HCT116 (cell line): Measurements from ENCODE around the gene LLGL2. TPM values are rescaled to one million over a fixed set of nuclear protein-coding genes. Genes with fewer than 3 reads are reported as not detected.

ENCODE experiments used
- ATAC-seq: fragments of 200-7000 bp; cut with Tn5 transposase; 2 replicates; pipeline ENCODE4 v1.9.1; 2020; ENCODE audit warnings: mild to moderate bottlenecking, moderate library complexity
- BruUV-seq: library from RNA; stranded (reverse); fragments of 400-500 nt; replicated peaks from 2 replicates; lab custom pipeline; 2021; lab: Mats Ljungman, UMichigan
- CTCF ChIA-PET: fragments of 300-600 bp; sonication (Branson Sonifier 250); formaldehyde crosslinking; loops from one replicate; lab custom pipeline; 2021; ENCODE audit warnings: antibody characterized with exemption; lab: Charles Lee
- POLR2A ChIA-PET: fragments of 300-600, 350-600 bp; sonication (Branson Sonifier 250); formaldehyde crosslinking; loops from one replicate; lab custom pipeline; 2021; ENCODE audit warnings: antibody characterized with exemption; lab: Charles Lee
- RAD21 ChIA-PET, 2 experiments: fragments of 300-600 bp; sonication (Branson Sonifier 250); formaldehyde crosslinking; loops; one replicate each; lab custom pipeline; 2023; ENCODE audit warnings: low total read pairs in 2 of 2; ENCODE audit not compliant: uncharacterized antibody in 2 of 2, unreplicated experiment in 2 of 2, low non-redundant PET in 1 of 2; lab: Charles Lee
- DNase-seq: peaks from one replicate; pipeline ENCODE4 v3.0.0-alpha.2; 2010; ENCODE audit warnings: low read depth, low spot score
- H2AFZ ChIP-seq: fragments of 200-600 bp; shearing (Covaris generic), sonication (generic); 2 replicates; pipeline ENCODE4 v1.6.1; 2017; ENCODE audit warnings: low read depth, mixed run types, mixed read lengths, antibody characterized with exemption, low read length; ENCODE audit not compliant: poor library complexity, severe bottlenecking
- H3K27ac ChIP-seq: 2 replicates; pipeline ENCODE4 v1.5.1; 2012; ENCODE audit warnings: low read depth, low read length
- H3K27me3 ChIP-seq: fragments of 200-600 bp; sonication (generic); 2 replicates; pipeline ENCODE4 v1.6.1; 2016; ENCODE audit warnings: mixed run types, low read length, mixed read lengths; ENCODE audit not compliant: insufficient read depth
- H3K36me3 ChIP-seq, 2 experiments: fragments of 200-500 bp in 1 of 2; fragments of 200-600 bp in 1 of 2; sonication (Bioruptor generic) in 1 of 2; sonication (generic) in 1 of 2; 2 replicates each; pipeline versions ENCODE4 v1.5.1 to v1.6.1; 2014 to 2016; ENCODE audit warnings: low read length in 2 of 2, inconsistent platforms in 1 of 2, mixed read lengths in 1 of 2, mixed run types in 1 of 2; ENCODE audit not compliant: insufficient read depth in 2 of 2, control insufficient read depth in 1 of 2
- H3K4me1 ChIP-seq, 2 experiments: fragments of 200-600 bp in 1 of 2; sonication (generic) in 1 of 2; 2 replicates each; pipeline versions ENCODE4 v1.5.1 to v1.6.1; 2012 to 2017; ENCODE audit warnings: low read length in 2 of 2, inconsistent platforms in 1 of 2, mild to moderate bottlenecking in 1 of 2, mixed read lengths in 1 of 2, mixed run types in 1 of 2, moderate library complexity in 1 of 2; ENCODE audit not compliant: insufficient read depth in 2 of 2, control insufficient read depth in 1 of 2
- H3K4me2 ChIP-seq: fragments of 200-600 bp; sonication (generic); 2 replicates; pipeline ENCODE4 v1.6.1; 2017; ENCODE audit warnings: mixed run types, low read length, mixed read lengths
- H3K4me3 ChIP-seq, 2 experiments: fragments of 200-600 bp in 1 of 2; sonication (generic) in 1 of 2; replicated peaks in 1 of 2; 2 replicates each; pipeline ENCODE4 v1.5.1; 2011 to 2016; ENCODE audit warnings: low read length in 2 of 2, control low read depth in 1 of 2, low read depth in 1 of 2, mild to moderate bottlenecking in 1 of 2, mixed read lengths in 1 of 2, mixed run types in 1 of 2
- H3K79me2 ChIP-seq: fragments of 200-600 bp; sonication (generic); 2 replicates; pipeline ENCODE4 v1.6.1; 2017; ENCODE audit warnings: mild to moderate bottlenecking, mixed run types, low read length, moderate library complexity, mixed read lengths; ENCODE audit not compliant: insufficient read depth
- H3K9ac ChIP-seq: fragments of 200-600 bp; sonication (generic); 2 replicates; pipeline ENCODE4 v1.6.1; 2016; ENCODE audit warnings: low read length, mixed read lengths
- H3K9me2 ChIP-seq: fragments of 200-600 bp; sonication (generic), shearing (Covaris generic); 2 replicates; pipeline ENCODE4 v1.6.1; 2017; ENCODE audit warnings: mixed run types, mild to moderate bottlenecking, moderate library complexity; ENCODE audit not compliant: insufficient read depth
- H3K9me3 ChIP-seq, 2 experiments: fragments of 200-500 bp in 1 of 2; fragments of 200-600 bp in 1 of 2; sonication (Bioruptor generic) in 1 of 2; sonication (generic) in 1 of 2; 2 replicates each; pipeline ENCODE4 v1.6.1; 2014 to 2017; ENCODE audit warnings: low read length in 2 of 2, mixed read lengths in 2 of 2, inconsistent platforms in 1 of 2, low read depth in 1 of 2, mild to moderate bottlenecking in 1 of 2, mixed run types in 1 of 2, moderate library complexity in 1 of 2; ENCODE audit not compliant: control insufficient read depth in 1 of 2, insufficient read depth in 1 of 2
- H4K20me1 ChIP-seq: fragments of 200-600 bp; sonication (generic), shearing (Covaris generic); 2 replicates; pipeline ENCODE4 v1.6.1; 2017; ENCODE audit warnings: mixed run types, mild to moderate bottlenecking, moderate library complexity; ENCODE audit not compliant: insufficient read depth
- EZH2 ChIP-seq: fragments of 200-600 bp; sonication (generic); IDR thresholded peaks from 2 replicates; pipeline ENCODE4 v1.6.1; 2017; ENCODE audit warnings: antibody characterized with exemption, mixed run types
- EZH2phosphoT487 ChIP-seq: fragments of 200-600 bp; IDR thresholded peaks from 2 replicates; pipeline ENCODE4 v1.6.1; 2018; ENCODE audit warnings: antibody characterized with exemption, borderline replicate concordance
- SP1 ChIP-seq: IDR thresholded peaks from 2 replicates; pipeline ENCODE4 v1.6.1; 2012; ENCODE audit warnings: low read depth
- SRF ChIP-seq: IDR thresholded peaks from 2 replicates; pipeline ENCODE4 v1.6.1; 2012; ENCODE audit warnings: low read depth
- YY1 ChIP-seq: IDR thresholded peaks from 2 replicates; pipeline ENCODE4 v1.6.1; 2011; ENCODE audit warnings: low read length, low read depth, moderate library complexity, mild to moderate bottlenecking; ENCODE audit not compliant: insufficient replicate concordance; ENCODE audit errors: extremely low read depth
- ZFX ChIP-seq: fragments of 450-650 bp; IDR thresholded peaks from 2 replicates; pipeline ENCODE4 v1.6.1; 2017
- intact Hi-C: fragments of 100-400 bp; cut with micrococcal nuclease; formaldehyde crosslinking; loops from 2 replicates; pipeline ENCODE4 v1.10.0; 2022
- total RNA-seq: library from RNA; stranded (reverse); gene quantifications from one replicate; pipeline ENCODE4 v1.2.1, GENCODE V29; 2021; ENCODE audit not compliant: unreplicated experiment
- TF ChIP-seq, protein P1 (sequence below): IDR thresholded peaks from 2 replicates; pipeline ENCODE4 v1.6.1; 2012; ENCODE audit warnings: low read depth

The LLGL2 gene
- total RNA-seq, 1 experiment from 2014 or later: 209 TPM

GRCh38 chr17:75544250-75544649 lies 18.8 kb downstream of the LLGL2 start:
- ATAC-seq: no peak

More at GRCh38 chr17:75544250-75544649, 18.8 kb downstream of the LLGL2 start:
- H3K27ac ChIP-seq: no peak overlapping the region
- no peaks in the 10 kb centered on the region for H3K27me3 ChIP-seq
- H3K9me2 ChIP-seq: no peaks in the 10 kb centered on the region
- no peak overlapping the region for H3K4me3 ChIP-seq
- H4K20me1 ChIP-seq: no peaks in the 10 kb centered on the region
- POLR2A ChIA-PET: no interaction called here
- intact Hi-C loops: no loop called here
- no peak overlapping the region for H3K4me2 ChIP-seq
- TF ChIP-seq ZFX: no peak
- TF ChIP-seq SP1: no peak
- TF ChIP-seq, protein P1, sequence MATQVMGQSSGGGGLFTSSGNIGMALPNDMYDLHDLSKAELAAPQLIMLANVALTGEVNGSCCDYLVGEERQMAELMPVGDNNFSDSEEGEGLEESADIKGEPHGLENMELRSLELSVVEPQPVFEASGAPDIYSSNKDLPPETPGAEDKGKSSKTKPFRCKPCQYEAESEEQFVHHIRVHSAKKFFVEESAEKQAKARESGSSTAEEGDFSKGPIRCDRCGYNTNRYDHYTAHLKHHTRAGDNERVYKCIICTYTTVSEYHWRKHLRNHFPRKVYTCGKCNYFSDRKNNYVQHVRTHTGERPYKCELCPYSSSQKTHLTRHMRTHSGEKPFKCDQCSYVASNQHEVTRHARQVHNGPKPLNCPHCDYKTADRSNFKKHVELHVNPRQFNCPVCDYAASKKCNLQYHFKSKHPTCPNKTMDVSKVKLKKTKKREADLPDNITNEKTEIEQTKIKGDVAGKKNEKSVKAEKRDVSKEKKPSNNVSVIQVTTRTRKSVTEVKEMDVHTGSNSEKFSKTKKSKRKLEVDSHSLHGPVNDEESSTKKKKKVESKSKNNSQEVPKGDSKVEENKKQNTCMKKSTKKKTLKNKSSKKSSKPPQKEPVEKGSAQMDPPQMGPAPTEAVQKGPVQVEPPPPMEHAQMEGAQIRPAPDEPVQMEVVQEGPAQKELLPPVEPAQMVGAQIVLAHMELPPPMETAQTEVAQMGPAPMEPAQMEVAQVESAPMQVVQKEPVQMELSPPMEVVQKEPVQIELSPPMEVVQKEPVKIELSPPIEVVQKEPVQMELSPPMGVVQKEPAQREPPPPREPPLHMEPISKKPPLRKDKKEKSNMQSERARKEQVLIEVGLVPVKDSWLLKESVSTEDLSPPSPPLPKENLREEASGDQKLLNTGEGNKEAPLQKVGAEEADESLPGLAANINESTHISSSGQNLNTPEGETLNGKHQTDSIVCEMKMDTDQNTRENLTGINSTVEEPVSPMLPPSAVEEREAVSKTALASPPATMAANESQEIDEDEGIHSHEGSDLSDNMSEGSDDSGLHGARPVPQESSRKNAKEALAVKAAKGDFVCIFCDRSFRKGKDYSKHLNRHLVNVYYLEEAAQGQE: no peak
- no peak for TF ChIP-seq EZH2
- TF ChIP-seq YY1: no peak
- no peak for TF ChIP-seq SRF
- no peak for TF ChIP-seq EZH2phosphoT487
- H3K9me3 ChIP-seq: no peaks in the 10 kb centered on the region
- BruUV-seq: no TSS peak
- RAD21 ChIA-PET: no interaction called here
- H3K36me3 ChIP-seq: no peaks in the 10 kb centered on the region; a peak in 1 of 4 replicates
- no peak overlapping the region for H3K9ac ChIP-seq
- H2AFZ ChIP-seq: no peak overlapping the region
- no peak for DNase-seq
- H3K4me1 ChIP-seq: peaks cover 12 to 33% of the 10 kb centered on the region in 2 experiments
- H3K79me2 ChIP-seq: peaks cover 58% of the 10 kb centered on the region
- CTCF ChIA-PET: no interaction called here
